HepG2 (cell line): ENCODE measurements around the gene INTU. TPM values are rescaled to one million over a fixed set of nuclear protein-coding genes. Genes with fewer than 3 reads are reported as not detected.

Source experiments
- ATAC-seq: fragments of 200-7000 bp; cut with Tn5 transposase; 3 replicates; pipeline ENCODE4 v1.9.1; 2020; ENCODE audit warnings: mild to moderate bottlenecking, moderate library complexity
- BruUV-seq: library from RNA; stranded (reverse); fragments of 400-500 nt; replicated peaks from 2 replicates; lab custom pipeline; 2021; lab: Mats Ljungman, UMichigan
- CTCF ChIA-PET: fragments of 300-600 bp; formaldehyde crosslinking; extraction: SDS; loops from one replicate; lab custom pipeline; 2021; ENCODE audit warnings: low total read pairs, inconsistent platforms, low intra/inter-chr PET ratio; lab: Yijun Ruan, JAX
- POLR2A ChIA-PET: fragments of 350-600 bp; sonication (Branson Sonifier 250); formaldehyde crosslinking; loops from one replicate; lab custom pipeline; 2020; ENCODE audit warnings: antibody characterized with exemption, inconsistent platforms; lab: Yijun Ruan, JAX
- DNase-seq: peaks from one replicate; pipeline ENCODE4 v3.0.0-alpha.2; 2015; ENCODE audit warnings: low spot score
- FAIRE-seq: peaks from 3 replicates; lab custom pipeline; 2011; peaks lifted over from hg19 to GRCh38; lab: Jason Lieb, UNC
- H2AFZ ChIP-seq: one replicate; pipeline ENCODE4 v1.6.1; 2011; ENCODE audit warnings: low read length, inconsistent platforms
- H3K27ac ChIP-seq: fragments of 300-600 bp; 3 replicates; pipeline ENCODE4 v1.8.0; 2011; ENCODE audit warnings: mixed run types, mild to moderate bottlenecking, mixed read lengths, low read length, inconsistent platforms; ENCODE audit not compliant: insufficient read depth; ENCODE audit errors: extremely low read length
- H3K27me3 ChIP-seq, 2 experiments: fragments of 200-600 bp in 1 of 2; 2 replicates in 1 of 2; 3 replicates in 1 of 2; pipeline versions ENCODE4 v1.6.0 to v1.8.0; 2011; ENCODE audit warnings: low read length in 2 of 2, mild to moderate bottlenecking in 2 of 2, moderate library complexity in 2 of 2, inconsistent platforms in 1 of 2; ENCODE audit not compliant: insufficient read depth in 2 of 2, control insufficient read depth in 1 of 2
- H3K36me3 ChIP-seq, 2 experiments: fragments of 200-600 bp in 1 of 2; replicated peaks in 1 of 2; 2 replicates in 1 of 2; 3 replicates in 1 of 2; pipeline versions ENCODE4 v1.5.1 to v1.8.0; 2011; ENCODE audit warnings: low read length in 2 of 2, inconsistent platforms in 1 of 2; ENCODE audit not compliant: insufficient read depth in 2 of 2, control insufficient read depth in 1 of 2
- H3K4me1 ChIP-seq: 2 replicates; pipeline ENCODE4 v1.5.1; 2012; ENCODE audit warnings: low read length, inconsistent platforms; ENCODE audit not compliant: insufficient read depth
- H3K4me2 ChIP-seq: 2 replicates; pipeline ENCODE4 v1.6.0; 2011; ENCODE audit warnings: low read depth, low read length, inconsistent platforms
- H3K4me3 ChIP-seq, 3 experiments: fragments of 200-600 bp in 1 of 3; sonication (generic), shearing (Covaris generic) in 1 of 3; replicated peaks in 1 of 3; 2 replicates each; pipeline ENCODE4 v1.5.1; 2011 to 2016; ENCODE audit warnings: low read length in 3 of 3, inconsistent platforms in 2 of 3, low read depth in 2 of 3, mild to moderate bottlenecking in 2 of 3, control low read depth in 1 of 3, mixed read lengths in 1 of 3; ENCODE audit not compliant: insufficient read depth in 1 of 3
- H3K79me2 ChIP-seq: one replicate; pipeline ENCODE4 v1.6.1; 2011; ENCODE audit warnings: low read length, inconsistent platforms; ENCODE audit not compliant: insufficient read depth
- H3K9ac ChIP-seq: 2 replicates; pipeline ENCODE4 v1.6.0; 2011; ENCODE audit warnings: mild to moderate bottlenecking, low read depth, low read length, inconsistent platforms; ENCODE audit not compliant: insufficient read depth
- H3K9me3 ChIP-seq: 2 replicates; pipeline ENCODE4 v1.5.1; 2012; ENCODE audit warnings: mild to moderate bottlenecking, low read length
- H4K20me1 ChIP-seq: 2 replicates; pipeline ENCODE4 v1.6.0; 2011; ENCODE audit warnings: inconsistent platforms, mild to moderate bottlenecking, low read length, moderate library complexity; ENCODE audit not compliant: insufficient read depth
- ARNT ChIP-seq: fragments of 450-650 bp; IDR thresholded peaks from 2 replicates; pipeline ENCODE4 v1.6.1; 2017
- CCDC6 ChIP-seq: sonication (generic); formaldehyde crosslinking; IDR thresholded peaks from 2 replicates; pipeline ENCODE4 v1.8.1; 2022; ENCODE audit warnings: mild to moderate bottlenecking, missing genetic modification reagents, moderate library complexity
- GPN1 ChIP-seq: sonication (generic); formaldehyde crosslinking; IDR thresholded peaks from 2 replicates; pipeline ENCODE4 v1.5.1; 2020; ENCODE audit warnings: missing genetic modification reagents, borderline replicate concordance
- IRF2 ChIP-seq: IDR thresholded peaks from 2 replicates; pipeline ENCODE4 v1.6.1; 2018; ENCODE audit warnings: missing genetic modification reagents, missing compliant biosample characterization
- MTA3 ChIP-seq: sonication (generic); formaldehyde crosslinking; IDR thresholded peaks from 2 replicates; pipeline ENCODE4 v1.4.0; 2020; ENCODE audit warnings: missing genetic modification reagents
- POLR2G ChIP-seq: fragments of 200-400 bp; formaldehyde crosslinking; IDR thresholded peaks from 2 replicates; pipeline ENCODE4 v1.6.1; 2018; ENCODE audit warnings: mild to moderate bottlenecking, low read depth, low read length, moderate library complexity
- SRF ChIP-seq: IDR thresholded peaks from 2 replicates; pipeline ENCODE4 v1.6.1; 2011; ENCODE audit warnings: mild to moderate bottlenecking, low read depth, low read length, moderate library complexity
- ZNF589 ChIP-seq: sonication (generic); formaldehyde crosslinking; conservative IDR thresholded peaks from 2 replicates; pipeline ENCODE4 v1.8.0; 2022; ENCODE audit warnings: mild to moderate bottlenecking, moderate library complexity, missing genetic modification reagents
- ZNF703 ChIP-seq: sonication (generic); formaldehyde crosslinking; IDR thresholded peaks from 2 replicates; pipeline ENCODE4 v1.5.1; 2020; ENCODE audit warnings: missing genetic modification reagents, mild to moderate bottlenecking, moderate library complexity, borderline replicate concordance
- ZNF777 ChIP-seq: sonication (generic); formaldehyde crosslinking; IDR thresholded peaks from 2 replicates; pipeline ENCODE4 v1.4.0; 2020; ENCODE audit warnings: missing genetic modification reagents
- WGBS: methylation state at CpG from one replicate; pipeline ENCODE4 v1.1.6; 2017; ENCODE audit warnings: low lambda C conversion rate; 5-methylcytosine and 5-hydroxymethylcytosine counted together
- in situ Hi-C: cut with HindIII; loops from 2 replicates; pipeline ENCODE4 v1.10.0; 2017; ENCODE audit warnings: low pct_unique_long_range_greater_than_20kb; ENCODE audit not compliant: extremely low pct_ligation_motif_present
- intact Hi-C: fragments of 100-400 bp; cut with micrococcal nuclease; formaldehyde crosslinking; loops from one replicate; pipeline ENCODE4 v1.10.0; 2022; ENCODE audit not compliant: unreplicated experiment
- polyA plus RNA-seq, 8 experiments: library from polyadenylated mRNA; depleted of rRNA in 3 of 8; stranded (reverse) in 7 of 8; unstranded in 1 of 8; fragments of >200 nt; fragmentation: Illumina TruSeq in 4 of 8; extraction: Trizol in 4 of 8; gene quantifications; 2 replicates each; pipeline versions ENCODE4 v1.2.1 to v1.2.3, GENCODE V29; 2011 to 2016; ENCODE audit warnings: low read depth in 4 of 8, missing spikeins in 1 of 8, mixed read lengths in 1 of 8; ENCODE audit not compliant: insufficient read depth in 1 of 8
- total RNA-seq, 5 experiments: library from RNA; depleted of rRNA; stranded (reverse); fragments of >200 nt; fragmentation: Illumina TruSeq; extraction: Trizol; gene quantifications; 2 replicates each; pipeline ENCODE4 v1.2.3, GENCODE V29; 2016; ENCODE audit warnings: low read depth in 1 of 5
- TF ChIP-seq, protein P1 (sequence below): sonication (generic); formaldehyde crosslinking; IDR thresholded peaks from 2 replicates; pipeline ENCODE4 v1.9.0; 2021; ENCODE audit warnings: missing genetic modification reagents, mild to moderate bottlenecking, borderline replicate concordance
- TF ChIP-seq, protein P2 (sequence below): sonication (generic); formaldehyde crosslinking; conservative IDR thresholded peaks from 2 replicates; pipeline ENCODE4 v1.8.0; 2022; ENCODE audit warnings: mild to moderate bottlenecking, moderate library complexity, missing genetic modification reagents
- TF ChIP-seq, protein P3 (sequence below): sonication (generic); formaldehyde crosslinking; IDR thresholded peaks from 2 replicates; pipeline ENCODE4 v1.5.0; 2020; ENCODE audit warnings: missing genetic modification reagents

Gene INTU
- total and polyA plus RNA-seq, 2 of the 13 experiments (the other 11 are each of a cell fraction or from before 2014, with no cell fraction given), result 5.3 to 6.2 TPM

DNA sequence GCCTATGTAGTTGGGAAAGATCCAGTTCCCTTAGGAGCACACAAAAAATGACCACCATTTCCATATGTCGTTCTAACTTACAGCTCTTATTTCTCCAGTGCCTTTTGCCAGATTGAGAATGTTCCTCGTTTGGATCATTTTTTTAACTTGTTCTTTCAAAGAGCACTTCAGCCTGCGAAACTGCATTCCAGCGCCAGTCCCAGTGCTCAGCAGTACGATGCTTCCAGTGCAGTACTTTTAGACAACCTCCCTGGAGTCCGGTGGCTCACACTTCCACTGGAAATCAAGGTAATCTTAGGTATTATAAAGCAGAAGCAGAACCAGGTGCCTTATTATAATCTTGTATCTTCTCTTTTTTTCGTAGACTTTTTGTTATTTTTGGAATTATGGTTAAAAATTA is 54.8 kb downstream of the INTU start:
- WGBS, result 87% methylated on average over 7 of the region's 7 CpGs
- no peaks in the 10 kb centered on the region for H3K79me2 ChIP-seq
- no peaks in the 10 kb centered on the region for H3K9me3 ChIP-seq
- no peaks in the 10 kb centered on the region; a peak in 2 of 5 replicates for H3K36me3 ChIP-seq
- ChIA-PET CTCF (no interaction called here), POLR2A (no interaction called here)
- TF ChIP-seq, protein P1, sequence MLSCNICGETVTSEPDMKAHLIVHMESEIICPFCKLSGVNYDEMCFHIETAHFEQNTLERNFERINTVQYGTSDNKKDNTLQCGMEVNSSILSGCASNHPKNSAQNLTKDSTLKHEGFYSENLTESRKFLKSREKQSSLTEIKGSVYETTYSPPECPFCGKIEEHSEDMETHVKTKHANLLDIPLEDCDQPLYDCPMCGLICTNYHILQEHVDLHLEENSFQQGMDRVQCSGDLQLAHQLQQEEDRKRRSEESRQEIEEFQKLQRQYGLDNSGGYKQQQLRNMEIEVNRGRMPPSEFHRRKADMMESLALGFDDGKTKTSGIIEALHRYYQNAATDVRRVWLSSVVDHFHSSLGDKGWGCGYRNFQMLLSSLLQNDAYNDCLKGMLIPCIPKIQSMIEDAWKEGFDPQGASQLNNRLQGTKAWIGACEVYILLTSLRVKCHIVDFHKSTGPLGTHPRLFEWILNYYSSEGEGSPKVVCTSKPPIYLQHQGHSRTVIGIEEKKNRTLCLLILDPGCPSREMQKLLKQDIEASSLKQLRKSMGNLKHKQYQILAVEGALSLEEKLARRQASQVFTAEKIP, result no peak
- TF ChIP-seq, protein P2, sequence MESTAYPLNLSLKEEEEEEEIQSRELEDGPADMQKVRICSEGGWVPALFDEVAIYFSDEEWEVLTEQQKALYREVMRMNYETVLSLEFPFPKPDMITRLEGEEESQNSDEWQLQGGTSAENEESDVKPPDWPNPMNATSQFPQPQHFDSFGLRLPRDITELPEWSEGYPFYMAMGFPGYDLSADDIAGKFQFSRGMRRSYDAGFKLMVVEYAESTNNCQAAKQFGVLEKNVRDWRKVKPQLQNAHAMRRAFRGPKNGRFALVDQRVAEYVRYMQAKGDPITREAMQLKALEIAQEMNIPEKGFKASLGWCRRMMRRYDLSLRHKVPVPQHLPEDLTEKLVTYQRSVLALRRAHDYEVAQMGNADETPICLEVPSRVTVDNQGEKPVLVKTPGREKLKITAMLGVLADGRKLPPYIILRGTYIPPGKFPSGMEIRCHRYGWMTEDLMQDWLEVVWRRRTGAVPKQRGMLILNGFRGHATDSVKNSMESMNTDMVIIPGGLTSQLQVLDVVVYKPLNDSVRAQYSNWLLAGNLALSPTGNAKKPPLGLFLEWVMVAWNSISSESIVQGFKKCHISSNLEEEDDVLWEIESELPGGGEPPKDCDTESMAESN, result no peak
- TF ChIP-seq ARNT, result no peak
- no peak for TF ChIP-seq ZNF589 (CRISPR knock-in tag)
- TF ChIP-seq MTA3 (CRISPR knock-in tag), result no peak
- no peak for TF ChIP-seq SRF
- TF ChIP-seq, protein P3, sequence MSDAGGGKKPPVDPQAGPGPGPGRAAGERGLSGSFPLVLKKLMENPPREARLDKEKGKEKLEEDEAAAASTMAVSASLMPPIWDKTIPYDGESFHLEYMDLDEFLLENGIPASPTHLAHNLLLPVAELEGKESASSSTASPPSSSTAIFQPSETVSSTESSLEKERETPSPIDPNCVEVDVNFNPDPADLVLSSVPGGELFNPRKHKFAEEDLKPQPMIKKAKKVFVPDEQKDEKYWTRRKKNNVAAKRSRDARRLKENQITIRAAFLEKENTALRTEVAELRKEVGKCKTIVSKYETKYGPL, result no peak
- TF ChIP-seq POLR2G, result no peak
- no peak for TF ChIP-seq GPN1 (CRISPR knock-in tag)
- TF ChIP-seq IRF2 (CRISPR knock-in tag), result no peak
- TF ChIP-seq CCDC6, result no peak
- no peak for TF ChIP-seq ZNF703 (CRISPR knock-in tag)
- TF ChIP-seq ZNF777 (CRISPR knock-in tag), result no peak
- H3K27me3 ChIP-seq, result no peaks in the 10 kb centered on the region
- H3K4me1 ChIP-seq, result no peaks in the 10 kb centered on the region
- H4K20me1 ChIP-seq, result peaks cover 3% of the 10 kb centered on the region; the same call in 1 of the 2 replicates
- DNase-seq (no peak), ATAC-seq (no peak), FAIRE-seq (no peak)
- no peak overlapping the region for H3K4me2 ChIP-seq
- intact Hi-C loops (no loop called here), in situ Hi-C loops (no loop called here)
- no peak overlapping the region for H3K27ac ChIP-seq
- no peak overlapping the region for H3K4me3 ChIP-seq
- H3K9ac ChIP-seq, result no peak overlapping the region
- no peak overlapping the region for H2AFZ ChIP-seq
- BruUV-seq, result no TSS peak
